VCaP (cell line): ENCODE measurements around the gene TUBGCP6.
A peak's percentile ranks its signal among the peaks of the same experiment; 100 is the strongest.

Experiments
- H3K27ac ChIP-seq: fragments of 450-650 bp; 2 replicates; pipeline ENCODE4 v1.5.1; 2017
- CTCF ChIP-seq: fragments of 450-650 bp; conservative IDR thresholded peaks from 2 replicates; pipeline ENCODE4 v1.5.1; 2017; ENCODE audit warnings: mild to moderate bottlenecking, moderate library complexity

TUBGCP6 gene

GRCh38 chr22:50196256-50196655 lies 48.6 kb downstream of the TUBGCP6 start:
- TF ChIP-seq CTCF, result no peak

GRCh38 chr22:50194037-50194805 lies 50.6 kb downstream of the TUBGCP6 start:
- H3K27ac ChIP-seq, result no peak overlapping the region
- TF ChIP-seq CTCF, result no peak

More at GRCh38 chr22:50196256-50196655, 48.6 kb downstream of the TUBGCP6 start:
- H3K27ac ChIP-seq, result no peak overlapping the region

- no peak overlapping the region for H3K27ac ChIP-seq
- TF ChIP-seq CTCF, result no peak
These were observed 51.2 kb downstream of the TUBGCP6 start for GRCh38 chr22:50193621-50194020.

- no peak overlapping the region for H3K27ac ChIP-seq
- TF ChIP-seq CTCF, result no peak
These were observed 52.2 kb downstream of the TUBGCP6 start for GRCh38 chr22:50192436-50193204.

- no peak for TF ChIP-seq CTCF
- H3K27ac ChIP-seq, result peak overlapping the region; percentile 55
These were observed 53.7 kb downstream of the TUBGCP6 start for GRCh38 chr22:50190941-50191741.

- peak; percentile 30; the same call in 1 of the 2 replicates for TF ChIP-seq CTCF
- H3K27ac ChIP-seq, result peak overlapping the region; percentile 55
These were observed 54.5 kb downstream of the TUBGCP6 start for GRCh38 chr22:50190182-50190940.
